Measurements from ENCODE around the gene DIP2C. TPM values are rescaled to one million over a fixed set of nuclear protein-coding genes. Genes with fewer than 3 reads are reported as not detected.

DIP2C gene
- total and polyA plus RNA-seq, 3 donors from 2014 or later, result 14.9 to 43.4 (median 30.1) TPM

- intact Hi-C loops (cut with DNase I; ENCODE audit: low total_unique reads), result no loop called here
- H3K9me3 ChIP-seq, result no peaks in the 10 kb centered on the region
- 90 to 97% methylated on average over 3 to 8 of the region's 8 CpGs for WGBS, 2 donors
- no peaks in the 10 kb centered on the region for H3K27me3 ChIP-seq
- H3K4me1 ChIP-seq, result peaks cover 10% of the 10 kb centered on the region
- no peak for TF ChIP-seq POLR2A (IDR thresholded peaks at IDR 0.05)
- no peak for TF ChIP-seq CTCF (IDR thresholded peaks at IDR 0.05)
- no peak overlapping the region for H3K4me3 ChIP-seq
- DNase-seq, result no peak
- H3K27ac ChIP-seq, result no peak overlapping the region
- H3K36me3 ChIP-seq (ENCODE audit: low read depth, missing control alignments), result no peaks in the 10 kb centered on the region
Observed at GRCh38 chr10:637221-637620, 52.2 kb downstream of the DIP2C start.

GRCh38 chr10:636769-637168 is 52.7 kb downstream of the DIP2C start:
- TF ChIP-seq CTCF (IDR thresholded peaks at IDR 0.05), result no peak
- Histone ChIP-seq H3K4me1 (peaks cover 10% of the 10 kb centered on the region), H3K27me3 (no peaks in the 10 kb centered on the region), H3K36me3 (ENCODE audit: low read depth, missing control alignments) (no peaks in the 10 kb centered on the region), H3K4me3 (no peak overlapping the region), H3K9me3 (no peaks in the 10 kb centered on the region), H3K27ac (no peak overlapping the region)
- 90 to 95% methylated on average over 19 of the region's 19 CpGs for WGBS, 2 donors
- no peak for DNase-seq
- intact Hi-C loops (cut with DNase I; ENCODE audit: low total_unique reads), result no loop called here

- TF ChIP-seq POLR2A (IDR thresholded peaks at IDR 0.05), result no peak
- no peak for DNase-seq
- Histone ChIP-seq H3K4me1 (peaks cover 10% of the 10 kb centered on the region), H3K27ac (no peak overlapping the region), H3K4me3 (no peak overlapping the region), H3K27me3 (no peaks in the 10 kb centered on the region), H3K36me3 (ENCODE audit: low read depth, missing control alignments) (no peaks in the 10 kb centered on the region), H3K9me3 (no peaks in the 10 kb centered on the region)
- intact Hi-C loops (cut with DNase I; ENCODE audit: low total_unique reads), result no loop called here
- 96 to 97% methylated on average over 25 of the region's 25 CpGs for WGBS, 2 donors
Observed at GRCh38 chr10:636016-636730, 53.3 kb downstream of the DIP2C start.

- H3K9me3 ChIP-seq, result no peaks in the 10 kb centered on the region
- no peak overlapping the region for H3K27ac ChIP-seq
- no peak for DNase-seq
- WGBS, 2 donors, result 85 to 87% methylated on average over 25 of the region's 25 CpGs
- H3K4me3 ChIP-seq, result no peak overlapping the region
- intact Hi-C loops (cut with DNase I; ENCODE audit: low total_unique reads), result no loop called here
- TF ChIP-seq CTCF (IDR thresholded peaks at IDR 0.05) (no peak), POLR2A (IDR thresholded peaks at IDR 0.05) (no peak)
- no peaks in the 10 kb centered on the region for H3K27me3 ChIP-seq
- no peaks in the 10 kb centered on the region for H3K36me3 ChIP-seq (ENCODE audit: low read depth, missing control alignments)
- H3K4me1 ChIP-seq, result peaks cover 10% of the 10 kb centered on the region
Observed at GRCh38 chr10:635088-635861, 54.2 kb downstream of the DIP2C start.

- Histone ChIP-seq H3K4me3 (no peak overlapping the region), H3K27me3 (no peaks in the 10 kb centered on the region), H3K9me3 (no peaks in the 10 kb centered on the region), H3K27ac (no peak overlapping the region), H3K4me1 (peaks cover 10% of the 10 kb centered on the region), H3K36me3 (ENCODE audit: low read depth, missing control alignments) (no peaks in the 10 kb centered on the region)
- 68 to 69% methylated on average over 7 of the region's 7 CpGs for WGBS, 2 donors
- no peak for TF ChIP-seq CTCF (IDR thresholded peaks at IDR 0.05)
- TF ChIP-seq POLR2A (IDR thresholded peaks at IDR 0.05), result no peak
- intact Hi-C loops (cut with DNase I; ENCODE audit: low total_unique reads), result no loop called here
- no peak for DNase-seq
Observed at GRCh38 chr10:634256-634655, 55.2 kb downstream of the DIP2C start.

Measured in testis (tissue), 3 donors.